HL-60/S4 treated with phorbol 12-myristate 13-acetate at 8.2 ng/mL for 4 days and 3 days (cell line): ENCODE data around the gene MYL3.

Source experiments
- in situ Hi-C: fragments of 300-500 bp; cut with MboI; formaldehyde crosslinking; loops from 2 replicates; pipeline ENCODE4 v1.15.0; 2022; ENCODE audit warnings: low sequenced_read_pairs

Gene MYL3

DNA sequence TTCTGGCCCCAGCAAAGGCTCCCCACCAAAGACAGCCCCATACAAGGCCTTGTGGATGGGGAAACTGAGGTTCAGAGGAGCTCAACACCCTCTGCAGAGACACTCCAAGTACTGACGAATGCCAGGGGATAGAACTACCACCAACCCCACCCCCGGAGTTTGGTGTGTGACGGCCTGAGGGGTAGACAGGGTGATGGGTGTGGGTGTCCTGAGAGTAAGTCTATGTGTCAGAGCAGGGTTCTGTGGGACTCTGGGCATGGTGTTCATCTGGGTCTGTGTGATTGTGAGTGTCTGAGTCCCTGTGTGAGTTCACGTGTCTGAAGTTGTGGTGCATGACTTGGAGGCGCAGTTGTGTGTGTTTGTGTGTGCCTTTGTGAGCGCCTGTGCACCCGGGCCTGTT is 21.7 kb upstream of the MYL3 start:
- in situ Hi-C loops: loop anchor here (25.0 kb wide), 1 partner anchor 173 kb away; the partner anchor contains the start of genes PRSS50 and TMIE

DNA sequence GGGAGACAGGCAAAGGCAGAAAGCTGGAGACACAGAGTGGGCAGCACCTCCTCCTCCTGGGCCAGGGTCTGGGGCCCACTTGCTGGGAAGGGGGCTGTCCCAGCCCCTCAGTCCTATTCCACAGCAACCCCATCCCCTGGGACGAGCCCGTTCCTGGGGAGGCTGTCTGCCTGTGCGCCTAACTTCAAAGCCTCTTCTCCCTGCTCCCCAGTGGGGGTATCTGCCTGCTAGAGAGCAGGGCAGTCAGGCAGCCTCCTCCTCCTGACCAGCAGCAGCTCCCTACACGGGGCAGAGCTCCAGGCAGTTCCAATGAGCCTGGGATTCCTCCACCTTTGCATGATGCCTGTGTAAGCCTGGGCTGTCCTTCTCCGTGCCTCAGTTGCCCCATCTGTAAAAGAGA is 21.2 kb upstream of the MYL3 start:
- in situ Hi-C loops: loop anchor here (25.0 kb wide), 1 partner anchor 172 kb away; the partner anchor contains the start of genes PRSS50 and TMIE

DNA sequence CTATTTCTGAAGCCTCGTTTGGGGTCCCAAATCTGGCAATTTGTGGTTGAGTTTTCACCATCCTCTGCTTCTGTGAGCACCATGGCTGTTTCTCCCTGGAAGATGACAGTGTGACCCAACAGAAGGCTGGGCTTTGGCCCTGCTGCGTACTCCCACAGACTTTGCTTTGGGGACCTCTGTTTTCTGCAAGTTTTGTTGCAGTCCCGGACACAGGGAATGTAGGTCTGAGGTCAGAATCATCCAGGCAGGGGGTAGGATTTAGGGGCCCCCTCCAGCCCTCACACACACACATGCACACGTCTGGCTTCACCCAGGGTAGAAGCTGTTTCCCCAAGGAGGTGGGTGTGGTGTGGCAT is 20.6 kb upstream of the MYL3 start:
- in situ Hi-C loops: loop anchor here (25.0 kb wide), 1 partner anchor 172 kb away; the partner anchor contains the start of genes PRSS50 and TMIE

DNA sequence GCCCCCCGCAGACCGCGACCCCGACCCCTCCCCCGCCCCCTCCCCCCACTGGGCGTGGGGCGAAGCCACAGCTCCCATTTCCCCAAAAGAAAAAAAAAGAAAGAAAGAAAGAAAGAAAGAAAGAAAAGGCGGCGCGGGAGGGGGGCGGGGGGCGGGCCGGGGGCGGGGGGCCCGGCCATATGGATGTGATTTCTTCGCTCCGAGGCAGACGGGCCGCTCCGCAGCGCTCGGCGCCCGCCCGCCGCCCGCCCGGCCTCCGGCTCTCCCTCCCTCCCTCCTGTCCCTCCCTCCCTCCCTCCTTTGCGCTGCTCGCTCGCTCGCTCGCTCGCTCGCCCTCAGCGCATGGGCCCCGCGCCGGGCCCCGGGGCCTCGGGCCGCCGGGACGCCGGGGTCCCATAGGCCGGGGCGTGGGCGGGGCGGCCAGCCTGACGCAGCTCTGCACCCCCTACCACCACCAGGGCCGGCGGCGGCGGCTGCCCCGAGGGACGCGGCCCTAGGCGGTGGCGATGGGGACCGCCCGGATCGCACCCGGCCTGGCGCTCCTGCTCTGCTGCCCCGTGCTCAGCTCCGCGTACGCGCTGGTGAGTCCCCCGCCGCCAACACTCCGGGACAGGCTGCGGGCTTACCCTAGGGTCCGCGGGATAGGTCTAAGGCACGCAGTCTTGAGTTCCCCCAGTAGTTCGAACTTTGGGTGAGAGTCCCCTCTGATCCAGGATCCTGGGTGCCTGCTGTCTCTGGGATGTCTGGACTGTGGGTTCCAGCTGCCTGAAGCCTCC is 20.0 kb upstream of the MYL3 start:
- in situ Hi-C loops: loop anchor here (25.0 kb wide), 1 partner anchor 171 kb away; the partner anchor contains the start of genes PRSS50 and TMIE

DNA sequence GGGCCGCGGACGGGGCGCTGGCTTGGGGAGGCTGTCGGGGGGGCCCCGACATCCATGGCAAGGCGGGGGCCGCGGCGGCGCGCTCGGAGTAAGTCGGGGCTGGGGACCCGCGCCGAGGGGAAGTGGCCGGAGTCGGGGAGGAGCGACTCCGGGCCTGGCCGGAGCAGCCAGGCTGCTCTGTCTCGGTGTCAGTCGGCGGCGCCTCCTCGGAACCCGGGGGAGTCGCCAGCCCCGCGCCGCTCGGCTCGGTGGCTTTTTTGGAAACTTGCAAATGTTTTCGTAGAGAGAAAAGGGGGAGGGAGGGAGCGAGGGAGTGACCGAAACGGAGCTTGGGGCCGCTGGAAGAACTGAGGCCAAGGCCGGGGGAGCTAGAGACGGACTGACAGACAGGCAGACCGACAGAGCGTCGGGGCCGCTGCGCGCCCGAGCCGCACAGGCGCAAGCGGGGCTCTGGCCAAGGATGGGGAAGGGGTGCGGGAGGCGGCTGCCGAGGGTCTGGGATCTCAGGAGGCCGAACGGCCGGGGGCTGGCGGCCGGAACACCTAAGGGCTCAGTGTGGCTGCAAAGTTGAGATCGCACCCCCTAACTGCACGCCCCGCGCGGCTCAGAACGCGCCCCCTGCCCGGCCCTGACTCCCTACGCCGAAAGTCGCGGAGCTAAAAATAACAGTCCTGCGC is 19.3 kb upstream of the MYL3 start:
- in situ Hi-C loops: loop anchor here (25.0 kb wide), 1 partner anchor 170 kb away; the partner anchor contains the start of genes PRSS50 and TMIE

GRCh38 chr3:46881596-46882376 is 18.5 kb upstream of the MYL3 start:
- in situ Hi-C loops: loop anchor here (25.0 kb wide), 1 partner anchor 169 kb away; the partner anchor contains the start of genes PRSS50 and TMIE

DNA sequence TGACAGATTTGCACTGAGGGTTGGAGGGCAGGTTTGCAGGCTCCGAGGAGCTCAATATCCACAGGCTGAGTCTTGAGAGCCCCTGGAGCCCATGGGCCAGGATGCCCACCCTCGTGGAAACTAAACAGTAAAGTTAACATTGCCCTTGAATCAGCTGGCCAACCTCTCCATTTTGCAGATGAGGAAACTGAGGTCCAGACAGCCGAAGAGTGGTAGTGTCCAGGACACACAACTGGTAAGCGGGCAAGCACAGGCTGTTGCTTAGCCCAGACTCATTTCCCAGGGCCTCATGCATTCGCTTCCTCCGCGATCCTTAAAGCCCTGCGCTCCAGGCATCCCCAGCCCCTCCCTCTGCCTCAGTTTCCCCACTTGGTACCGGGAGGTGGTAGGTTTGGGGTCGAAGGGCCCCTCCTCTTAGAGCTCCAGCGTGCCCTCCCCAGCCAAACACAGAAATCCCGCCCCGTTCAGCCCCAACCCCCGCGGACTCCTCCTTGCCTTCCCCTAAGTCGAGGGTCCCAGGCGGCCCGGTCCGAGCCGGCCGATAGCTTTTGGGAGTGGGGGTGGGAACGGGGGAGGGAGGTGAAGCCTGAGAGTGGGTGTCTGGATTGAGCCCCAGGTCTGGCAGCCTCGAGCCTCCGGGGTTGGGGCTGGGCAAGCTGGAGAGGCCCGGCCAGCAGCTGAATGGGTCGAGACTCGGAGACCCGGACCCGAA is 17.8 kb upstream of the MYL3 start:
- in situ Hi-C loops: loop anchor here (25.0 kb wide), 1 partner anchor 169 kb away; the partner anchor contains the start of genes PRSS50 and TMIE

GRCh38 chr3:46878781-46879436 is 15.7 kb upstream of the MYL3 start:
- in situ Hi-C loops: loop anchor here (25.0 kb wide), 1 partner anchor 167 kb away; the partner anchor contains the start of genes PRSS50 and TMIE

DNA sequence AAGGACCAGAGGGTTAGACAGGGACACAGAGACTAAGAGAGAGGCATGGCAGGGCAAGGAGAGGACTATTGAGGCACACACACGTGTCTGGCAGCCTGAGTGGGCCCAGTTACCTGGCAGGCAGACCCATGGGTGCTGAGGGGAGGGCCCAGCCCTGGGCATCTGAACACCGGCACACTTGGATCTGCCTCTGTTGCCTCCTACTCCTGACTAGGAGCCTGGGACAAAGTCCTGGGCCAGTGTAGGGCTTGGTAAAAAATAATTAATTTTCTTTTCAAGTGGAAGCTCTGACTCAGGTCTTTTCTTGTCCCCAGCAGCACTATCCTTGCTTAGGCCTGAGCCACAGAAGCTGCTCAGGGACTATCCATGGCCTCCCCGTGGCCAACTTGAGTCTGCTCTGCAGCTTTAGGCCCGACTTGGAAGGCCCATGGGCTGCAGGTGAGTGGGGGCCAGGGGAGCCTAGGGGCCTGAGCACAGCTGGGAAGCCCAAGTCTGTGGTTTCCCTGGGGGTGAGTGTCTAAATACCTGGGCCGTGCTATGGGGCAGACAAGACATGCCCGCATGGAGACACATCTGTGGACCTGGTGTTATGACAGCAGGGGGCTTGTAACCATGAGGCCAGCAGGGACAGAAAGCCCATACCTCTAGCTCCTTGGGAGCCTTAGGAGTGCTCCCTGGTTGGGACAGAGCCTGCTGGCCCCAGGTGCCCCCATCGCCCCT is 14.3 kb upstream of the MYL3 start, which contains the start of gene PTH1R:
TSS of gene PTH1R (plus strand) at position 316 of the 720 bp plus-strand sequence. CDS start 5,839 bp downstream, outside the sequence.
- in situ Hi-C loops: loop anchor here (25.0 kb wide), 1 partner anchor 165 kb away; the partner anchor contains the start of genes PRSS50 and TMIE

GRCh38 chr3:46876313-46877300 is 13.4 kb upstream of the MYL3 start:
- in situ Hi-C loops: loop anchor here (25.0 kb wide), 1 partner anchor 164 kb away; the partner anchor contains the start of genes PRSS50 and TMIE

DNA sequence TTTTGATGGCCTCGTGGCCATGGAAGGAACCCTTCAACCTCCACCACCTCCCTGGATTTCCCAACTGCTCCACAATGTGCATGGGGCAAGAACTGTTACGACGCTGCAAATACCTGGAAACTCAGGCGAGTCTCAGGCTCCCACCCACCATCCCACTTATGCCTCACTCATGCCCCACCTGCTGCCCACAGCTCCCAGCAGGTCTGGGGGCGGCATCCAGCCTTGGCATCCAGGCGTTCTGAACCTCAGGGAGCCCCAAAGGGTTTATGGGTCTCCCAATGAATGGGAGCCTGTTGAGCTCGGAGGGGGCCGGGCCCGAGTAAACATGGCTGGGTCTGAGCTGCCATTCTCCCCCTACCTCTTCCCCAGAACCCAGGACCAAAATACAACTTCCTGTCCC is 12.3 kb upstream of the MYL3 start:
- in situ Hi-C loops: loop anchor here (25.0 kb wide), 1 partner anchor 163 kb away; the partner anchor contains the start of genes PRSS50 and TMIE

DNA sequence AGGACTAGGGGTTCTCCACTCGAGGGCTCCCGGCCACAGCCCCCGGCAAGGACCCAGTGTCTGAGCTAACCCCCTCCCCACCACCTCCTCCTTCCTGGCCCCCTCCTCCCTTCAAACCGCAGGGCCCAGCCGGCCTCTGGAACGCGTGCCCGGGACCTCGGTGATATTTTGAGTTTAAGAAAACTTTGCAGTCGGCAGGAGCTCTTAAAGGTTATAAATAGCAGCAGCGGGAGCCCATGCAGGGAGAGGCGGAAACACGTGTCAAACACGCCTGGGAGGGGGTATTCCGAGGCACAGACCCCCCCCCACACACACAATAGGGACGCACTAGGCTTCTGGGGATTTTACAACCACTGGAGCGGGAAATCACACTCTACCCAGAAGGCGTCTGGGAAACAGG is 11.2 kb upstream of the MYL3 start:
- in situ Hi-C loops: no loop called here

DNA sequence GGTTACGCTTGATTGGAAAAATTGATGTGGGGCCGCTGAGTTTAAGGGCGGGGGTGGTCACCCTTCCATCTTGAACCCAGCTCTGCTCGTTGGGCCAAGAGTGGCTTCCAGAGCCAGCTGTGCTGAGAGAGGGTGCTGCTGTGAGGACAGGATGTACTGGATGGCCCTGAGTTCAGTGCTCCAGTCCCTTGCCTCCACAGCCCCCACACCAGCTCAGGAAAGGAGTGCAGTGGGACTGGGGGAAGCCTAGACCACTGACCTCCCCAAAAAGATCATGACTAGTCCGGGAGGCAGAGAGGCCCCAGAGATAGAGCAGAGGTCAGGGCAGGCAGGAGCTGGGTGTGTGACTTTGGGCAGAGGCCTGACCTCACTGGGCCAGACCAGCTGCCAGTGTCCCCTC is 10.3 kb upstream of the MYL3 start:
- in situ Hi-C loops: no loop called here

DNA sequence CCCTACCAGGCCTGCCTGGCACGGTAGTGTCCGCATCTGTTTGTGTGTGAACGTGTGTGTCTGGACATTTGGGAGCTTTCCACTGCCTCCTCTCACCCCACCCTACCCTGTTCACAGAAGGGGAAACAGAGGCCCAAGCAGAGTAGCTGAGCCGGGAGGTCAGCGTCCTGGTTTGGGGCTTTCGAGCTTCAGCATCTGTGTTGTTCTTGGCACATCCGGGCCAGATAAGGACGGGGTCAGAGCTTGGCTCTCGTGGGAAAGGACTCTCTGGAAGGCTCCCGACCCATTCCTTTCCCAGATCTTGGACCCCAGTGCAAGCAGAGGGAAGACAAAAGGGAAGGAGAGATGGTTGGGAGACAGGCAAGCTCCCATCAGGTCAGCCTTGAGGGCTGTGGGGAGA is 8.0 kb upstream of the MYL3 start:
- in situ Hi-C loops: no loop called here

DNA sequence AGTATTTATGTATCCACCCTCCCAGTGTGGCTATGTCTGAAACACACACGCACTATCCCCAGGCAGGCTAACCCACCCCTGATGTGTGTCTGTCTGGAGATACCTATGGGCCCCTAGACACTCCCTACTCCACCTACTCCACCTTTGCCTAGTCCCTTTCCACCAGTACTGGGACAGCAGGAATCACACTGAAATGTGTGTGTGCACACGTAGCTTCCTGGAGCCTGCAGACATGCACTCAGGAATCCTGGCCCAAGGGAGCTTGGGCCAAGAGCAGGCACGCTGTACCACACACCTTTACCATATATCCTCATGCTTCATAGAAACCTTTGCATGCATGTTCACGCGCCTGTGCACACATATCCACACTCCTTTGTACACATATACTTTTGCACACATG is 7.4 kb upstream of the MYL3 start:
- in situ Hi-C loops: no loop called here

GRCh38 chr3:46869440-46869839 is 6.2 kb upstream of the MYL3 start:
- in situ Hi-C loops: no loop called here

GRCh38 chr3:46868948-46869347 is 5.7 kb upstream of the MYL3 start:
- in situ Hi-C loops: no loop called here

GRCh38 chr3:46868287-46868686 is 5.0 kb upstream of the MYL3 start:
- in situ Hi-C loops: no loop called here
